Ishikawa (cell line): Measurements from ENCODE around the gene ELMO1.

Experiments
- CREB1 ChIP-seq: IDR thresholded peaks from 2 replicates; pipeline ENCODE4 v1.6.1; 2012; ENCODE audit warnings: low read depth
- EP300 ChIP-seq: IDR thresholded peaks from 2 replicates; pipeline ENCODE4 v1.6.1; 2012; ENCODE audit warnings: borderline replicate concordance
- FOXM1 ChIP-seq: IDR thresholded peaks from 2 replicates; pipeline ENCODE4 v1.6.1; 2012; ENCODE audit warnings: low read depth, borderline replicate concordance
- NFIC ChIP-seq: IDR thresholded peaks from 2 replicates; pipeline ENCODE4 v1.6.1; 2012
- RAD21 ChIP-seq: IDR thresholded peaks from 2 replicates; pipeline ENCODE4 v1.6.1; 2012; ENCODE audit warnings: low read depth
- REST ChIP-seq: IDR thresholded peaks from 2 replicates; pipeline ENCODE4 v1.6.1; 2012; ENCODE audit warnings: low read depth, mild to moderate bottlenecking
- TAF1 ChIP-seq: IDR thresholded peaks from 2 replicates; pipeline ENCODE4 v1.6.1; 2012; ENCODE audit warnings: low read depth, mild to moderate bottlenecking
- TCF12 ChIP-seq: IDR thresholded peaks from 2 replicates; pipeline ENCODE4 v1.6.1; 2012; ENCODE audit warnings: low read depth
- TEAD4 ChIP-seq: IDR thresholded peaks from 2 replicates; pipeline ENCODE4 v1.6.1; 2012
- YY1 ChIP-seq: IDR thresholded peaks from 2 replicates; pipeline ENCODE4 v1.6.1; 2012; ENCODE audit warnings: low read depth
- ZBTB7A ChIP-seq: IDR thresholded peaks from 2 replicates; pipeline ENCODE4 v1.6.1; 2012; ENCODE audit warnings: low read depth
- TF ChIP-seq, protein P1 (sequence below): IDR thresholded peaks from 2 replicates; pipeline ENCODE4 v1.6.1; 2012
- TF ChIP-seq, protein P2 (sequence below): IDR thresholded peaks from 2 replicates; pipeline ENCODE4 v1.6.1; 2012

DNA sequence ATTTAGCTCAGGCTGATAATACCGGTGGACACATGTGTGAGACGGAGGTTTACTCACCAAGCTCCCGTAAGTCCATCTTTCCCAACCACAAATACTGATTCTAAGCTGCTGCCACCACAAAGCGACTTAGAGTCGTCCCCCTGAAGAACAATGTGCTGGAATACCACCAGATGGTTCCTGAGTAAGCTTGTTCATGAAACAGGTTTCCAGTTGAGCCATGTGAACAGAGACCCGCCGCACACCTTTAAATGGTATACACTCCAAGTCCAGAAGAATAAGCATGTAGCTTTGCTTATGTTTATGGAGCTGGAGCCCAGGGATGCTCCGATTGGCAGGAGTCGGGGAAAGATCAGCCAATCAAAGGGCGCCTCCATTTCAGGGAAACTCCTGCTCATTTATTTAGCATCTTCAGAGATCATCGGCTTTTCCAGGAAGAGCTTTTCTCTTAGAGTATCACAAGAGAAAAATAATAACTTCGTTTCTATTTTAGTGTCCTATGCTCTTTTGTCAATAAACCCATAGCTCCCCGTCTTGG lies 462.7 kb downstream of the ELMO1 start:
- TF ChIP-seq, protein P1, sequence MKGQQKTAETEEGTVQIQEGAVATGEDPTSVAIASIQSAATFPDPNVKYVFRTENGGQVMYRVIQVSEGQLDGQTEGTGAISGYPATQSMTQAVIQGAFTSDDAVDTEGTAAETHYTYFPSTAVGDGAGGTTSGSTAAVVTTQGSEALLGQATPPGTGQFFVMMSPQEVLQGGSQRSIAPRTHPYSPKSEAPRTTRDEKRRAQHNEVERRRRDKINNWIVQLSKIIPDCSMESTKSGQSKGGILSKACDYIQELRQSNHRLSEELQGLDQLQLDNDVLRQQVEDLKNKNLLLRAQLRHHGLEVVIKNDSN: no peak
- no peak for TF ChIP-seq ZBTB7A
- no peak for TF ChIP-seq EP300
- no peak for TF ChIP-seq YY1
- TF ChIP-seq REST: no peak
- no peak for TF ChIP-seq NFIC
- TF ChIP-seq RAD21: no peak
- TF ChIP-seq TCF12: no peak
- no peak for TF ChIP-seq FOXM1
- TF ChIP-seq TAF1: no peak
- no peak for TF ChIP-seq CREB1
- TF ChIP-seq, protein P2, sequence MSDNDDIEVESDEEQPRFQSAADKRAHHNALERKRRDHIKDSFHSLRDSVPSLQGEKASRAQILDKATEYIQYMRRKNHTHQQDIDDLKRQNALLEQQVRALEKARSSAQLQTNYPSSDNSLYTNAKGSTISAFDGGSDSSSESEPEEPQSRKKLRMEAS: no peak
- TF ChIP-seq TEAD4: no peak
